Keratinocyte (primary cell): Measurements from ENCODE around the gene RAD21L1. TPM values are rescaled to one million over a fixed set of nuclear protein-coding genes. Genes with fewer than 3 reads are reported as not detected.

Experiments used
- DNase-seq: peaks from one replicate; pipeline ENCODE4 v3.0.0-alpha.2; 2011; ENCODE audit warnings: low read depth, missing footprints, low spot score
- FAIRE-seq: peaks from 2 replicates; lab custom pipeline; 2011; peaks lifted over from hg19 to GRCh38; lab: Jason Lieb, UNC
- H2AFZ ChIP-seq: 2 replicates; pipeline ENCODE4 v1.6.0; 2012; ENCODE audit warnings: low read length, control low read depth, inconsistent platforms; ENCODE audit not compliant: control insufficient read depth
- H3K27ac ChIP-seq: 2 replicates; pipeline ENCODE4 v1.5.1; 2011; ENCODE audit warnings: low read length; ENCODE audit not compliant: control insufficient read depth, insufficient read depth
- H3K27me3 ChIP-seq: 3 replicates; pipeline ENCODE4 v1.6.0; 2011; ENCODE audit warnings: low read length; ENCODE audit not compliant: control insufficient read depth, insufficient read depth; ENCODE audit errors: extremely low read depth
- H3K36me3 ChIP-seq, 2 experiments: 2 replicates in 1 of 2; 3 replicates in 1 of 2; pipeline ENCODE4 v1.5.1; 2011; ENCODE audit warnings: low read length in 2 of 2, mild to moderate bottlenecking in 1 of 2; ENCODE audit not compliant: control insufficient read depth in 2 of 2, insufficient read depth in 2 of 2; ENCODE audit errors: extremely low read depth in 1 of 2
- H3K4me1 ChIP-seq: 3 replicates; pipeline ENCODE4 v1.5.1; 2011; ENCODE audit warnings: low read length; ENCODE audit not compliant: control insufficient read depth, insufficient read depth; ENCODE audit errors: extremely low read depth
- H3K4me2 ChIP-seq: 3 replicates; pipeline ENCODE4 v1.6.0; 2011; ENCODE audit warnings: low read depth, low read length; ENCODE audit not compliant: control insufficient read depth, insufficient read depth; ENCODE audit errors: extremely low read depth
- H3K4me3 ChIP-seq, 3 experiments: fragments of 200-600 bp in 1 of 3; sonication (generic) in 1 of 3; 2 replicates in 2 of 3; 3 replicates in 1 of 3; pipeline ENCODE4 v1.5.1; 2011 to 2016; ENCODE audit warnings: low read length in 3 of 3, mild to moderate bottlenecking in 3 of 3, control low read depth in 2 of 3, inconsistent platforms in 1 of 3, low read depth in 1 of 3, mixed read lengths in 1 of 3, mixed run types in 1 of 3, moderate library complexity in 1 of 3; ENCODE audit not compliant: control insufficient read depth in 2 of 3, insufficient read depth in 2 of 3; ENCODE audit errors: extremely low read depth in 1 of 3
- H3K79me2 ChIP-seq: 2 replicates; pipeline ENCODE4 v1.6.0; 2012; ENCODE audit warnings: low read length; ENCODE audit not compliant: control insufficient read depth, insufficient read depth
- H3K9ac ChIP-seq: 3 replicates; pipeline ENCODE4 v1.6.0; 2011; ENCODE audit warnings: low read length; ENCODE audit not compliant: control insufficient read depth, insufficient read depth; ENCODE audit errors: extremely low read depth
- H3K9me1 ChIP-seq: 3 replicates; pipeline ENCODE4 v1.6.0; 2011; ENCODE audit warnings: low read length; ENCODE audit not compliant: control insufficient read depth, insufficient read depth; ENCODE audit errors: extremely low read depth
- H3K9me3 ChIP-seq: 2 replicates; pipeline ENCODE4 v1.5.1; 2012; ENCODE audit warnings: low read depth, low read length; ENCODE audit not compliant: control insufficient read depth
- H4K20me1 ChIP-seq: 3 replicates; pipeline ENCODE4 v1.6.0; 2011; ENCODE audit warnings: low read length; ENCODE audit not compliant: control insufficient read depth, insufficient read depth; ENCODE audit errors: extremely low read depth
- EZH2 ChIP-seq: IDR thresholded peaks from one replicate; pipeline ENCODE4 v1.6.1; 2012; ENCODE audit warnings: inconsistent platforms, mild to moderate bottlenecking, low read length, moderate library complexity
- dilution Hi-C: fragments of 300-500 bp; cut with MboI; formaldehyde crosslinking; loops from one replicate; pipeline ENCODE4 v1.7.0; 2020; ENCODE audit warnings: low sequenced_read_pairs; ENCODE audit not compliant: extremely low pct_ligation_motif_present
- polyA plus RNA-seq, 5 experiments: library from polyadenylated mRNA; depleted of rRNA in 3 of 5; stranded (reverse) in 3 of 5; stranded (forward) in 1 of 5; unstranded in 1 of 5; fragments of >200 nt; gene quantifications; 1 replicate in 1 of 5; 2 replicates in 3 of 5; 3 replicates in 1 of 5; pipeline versions ENCODE4 v1.2.1 to v1.2.3, GENCODE V29; 2011 to 2012; ENCODE audit warnings: missing spikeins in 2 of 5, low read depth in 1 of 5, low replicate concordance in 1 of 5
- TF ChIP-seq, protein P1 (sequence below), 3 experiments: IDR thresholded peaks in 1 of 3; conservative IDR thresholded peaks in 1 of 3; optimal IDR thresholded peaks in 1 of 3; 2 replicates in 2 of 3; 3 replicates in 1 of 3; pipeline versions ENCODE3 to v1.5.1; 2011; ENCODE audit warnings: low read length in 3 of 3, mild to moderate bottlenecking in 3 of 3, moderate library complexity in 2 of 3, control low read depth in 1 of 3, inconsistent platforms in 1 of 3; ENCODE audit not compliant: insufficient read depth in 2 of 3; ENCODE audit errors: extremely low read depth in 1 of 3

RAD21L1 gene
- polyA plus RNA-seq, 1 donor (not counting 4 experiments of a cell fraction or from before 2014, with no cell fraction given): not detected

DNA sequence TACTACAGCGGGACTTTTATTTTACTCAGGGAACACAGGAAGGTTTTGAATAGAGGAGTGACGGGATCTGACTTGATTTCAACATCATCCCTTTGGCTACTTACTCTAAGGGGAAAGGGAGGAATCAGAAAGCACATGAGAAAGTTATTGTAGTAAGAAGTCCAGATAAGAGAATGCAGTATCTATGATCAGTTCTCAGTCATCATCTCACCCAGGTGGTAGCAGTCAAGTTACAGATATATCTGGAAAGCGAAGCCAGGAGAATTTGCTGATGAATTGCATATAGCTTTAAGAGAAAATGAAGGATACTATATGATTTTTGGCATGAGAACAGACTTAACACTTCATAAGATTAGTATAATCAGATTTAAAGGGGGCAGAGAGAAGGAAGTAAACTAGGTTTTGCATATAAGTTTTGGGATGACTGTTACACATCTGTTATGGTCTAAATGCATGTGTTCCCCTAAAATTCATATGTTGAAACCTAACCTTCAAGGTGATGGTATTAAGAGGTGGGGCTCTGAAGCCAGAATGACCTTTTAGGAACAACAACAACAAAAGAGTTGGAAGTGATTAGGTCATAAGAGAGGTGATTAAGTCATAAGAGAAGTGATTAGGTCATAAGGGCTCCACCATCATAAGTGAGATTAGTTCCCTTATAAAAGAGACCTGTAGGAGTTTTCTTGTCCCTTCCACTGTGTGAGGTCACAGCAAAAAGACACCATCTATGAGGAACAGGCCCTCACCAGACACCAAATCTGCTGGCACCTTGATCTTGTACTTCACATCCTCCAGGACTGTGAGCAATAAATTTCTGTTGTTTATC, 6.7 kb downstream of the RAD21L1 start:
- dilution Hi-C loops: no loop called here
- Histone ChIP-seq H3K36me3 (no peaks in the 10 kb centered on the region), H3K9me3 (no peaks in the 10 kb centered on the region), H4K20me1 (no peaks in the 10 kb centered on the region), H2AFZ (no peak overlapping the region), H3K4me1 (no peaks in the 10 kb centered on the region), H3K27me3 (peaks cover 11% of the 10 kb centered on the region), H3K9me1 (no peaks in the 10 kb centered on the region), H3K9ac (no peak overlapping the region), H3K79me2 (no peaks in the 10 kb centered on the region), H3K4me3 (no peak overlapping the region), H3K4me2 (no peak overlapping the region), H3K27ac (no peak overlapping the region)
- TF ChIP-seq EZH2: no peak
- TF ChIP-seq, protein P1, sequence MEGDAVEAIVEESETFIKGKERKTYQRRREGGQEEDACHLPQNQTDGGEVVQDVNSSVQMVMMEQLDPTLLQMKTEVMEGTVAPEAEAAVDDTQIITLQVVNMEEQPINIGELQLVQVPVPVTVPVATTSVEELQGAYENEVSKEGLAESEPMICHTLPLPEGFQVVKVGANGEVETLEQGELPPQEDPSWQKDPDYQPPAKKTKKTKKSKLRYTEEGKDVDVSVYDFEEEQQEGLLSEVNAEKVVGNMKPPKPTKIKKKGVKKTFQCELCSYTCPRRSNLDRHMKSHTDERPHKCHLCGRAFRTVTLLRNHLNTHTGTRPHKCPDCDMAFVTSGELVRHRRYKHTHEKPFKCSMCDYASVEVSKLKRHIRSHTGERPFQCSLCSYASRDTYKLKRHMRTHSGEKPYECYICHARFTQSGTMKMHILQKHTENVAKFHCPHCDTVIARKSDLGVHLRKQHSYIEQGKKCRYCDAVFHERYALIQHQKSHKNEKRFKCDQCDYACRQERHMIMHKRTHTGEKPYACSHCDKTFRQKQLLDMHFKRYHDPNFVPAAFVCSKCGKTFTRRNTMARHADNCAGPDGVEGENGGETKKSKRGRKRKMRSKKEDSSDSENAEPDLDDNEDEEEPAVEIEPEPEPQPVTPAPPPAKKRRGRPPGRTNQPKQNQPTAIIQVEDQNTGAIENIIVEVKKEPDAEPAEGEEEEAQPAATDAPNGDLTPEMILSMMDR (optimal IDR thresholded peaks at IDR 0.05 in 1 of 3, IDR thresholded peaks at IDR 0.05 in 1 of 3, conservative IDR thresholded peaks at IDR 0.05 in 1 of 3; ENCODE audit: extremely low read depth in 1 of 3, insufficient read depth in 2 of 3, low read length in 3 of 3): no peak
- DNase-seq: no peak
- no peak for FAIRE-seq

DNA sequence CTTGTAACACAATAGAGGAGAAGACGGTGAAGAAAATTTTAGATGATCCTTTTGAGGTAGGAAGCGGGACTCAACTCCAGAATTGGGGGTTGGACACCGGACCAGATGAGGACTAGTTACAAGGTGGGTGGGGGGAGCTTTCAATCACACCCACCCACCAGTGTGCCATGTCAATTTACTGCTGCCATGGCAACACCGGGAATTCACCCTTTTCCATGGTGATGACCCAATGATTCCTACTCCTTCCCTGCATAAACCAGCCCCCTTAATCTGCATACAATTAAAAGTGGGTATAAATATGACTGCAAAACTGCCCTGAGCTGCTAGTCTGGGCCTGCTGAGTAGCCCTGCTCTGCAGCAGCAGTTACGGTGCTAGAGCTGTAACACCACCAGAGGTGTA, 14.7 kb downstream of the RAD21L1 start:
- Histone ChIP-seq H3K27ac (no peak overlapping the region), H3K9me3 (no peaks in the 10 kb centered on the region), H3K9me1 (no peaks in the 10 kb centered on the region), H4K20me1 (no peaks in the 10 kb centered on the region), H3K27me3 (peaks cover 6% of the 10 kb centered on the region), H3K4me2 (no peak overlapping the region), H3K9ac (no peak overlapping the region), H2AFZ (no peak overlapping the region), H3K79me2 (no peaks in the 10 kb centered on the region), H3K4me1 (no peaks in the 10 kb centered on the region), H3K4me3 (no peak overlapping the region), H3K36me3 (no peaks in the 10 kb centered on the region)
- FAIRE-seq (no peak), DNase-seq (no peak)
- dilution Hi-C loops: no loop called here
- TF ChIP-seq EZH2: no peak
- TF ChIP-seq, protein P1 (optimal IDR thresholded peaks at IDR 0.05 in 1 of 3, IDR thresholded peaks at IDR 0.05 in 1 of 3, conservative IDR thresholded peaks at IDR 0.05 in 1 of 3; ENCODE audit: extremely low read depth in 1 of 3, insufficient read depth in 2 of 3, low read length in 3 of 3): no peak
